T follicular helper cell (primary cell): ENCODE measurements around the gene IL20RB.

Experiments used
- DNase-seq: peaks from one replicate; pipeline ENCODE4 v3.0.0-alpha.2; 2020; ENCODE audit warnings: low read depth

Gene IL20RB

DNA sequence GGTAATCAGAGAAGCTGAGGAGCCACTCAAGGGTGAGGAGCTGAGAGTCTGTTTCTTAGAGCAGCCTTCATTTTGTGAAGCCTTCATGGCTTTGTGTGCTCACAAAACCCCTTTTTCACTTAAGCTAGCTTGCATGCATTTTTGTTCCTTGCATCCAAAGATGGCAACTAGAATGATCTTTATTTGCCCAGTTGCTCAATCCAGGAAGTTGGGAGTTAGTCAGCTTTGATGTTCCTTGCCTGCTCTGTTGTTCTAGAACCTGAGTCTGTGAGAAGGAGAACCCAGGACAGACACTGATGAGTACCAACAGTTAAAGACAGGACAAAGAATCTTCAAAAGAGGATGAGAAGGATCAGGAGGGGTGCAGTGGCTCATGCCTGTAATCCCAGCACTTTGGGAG, 81.8 kb downstream of the IL20RB start:
- DNase-seq: no peak

DNA sequence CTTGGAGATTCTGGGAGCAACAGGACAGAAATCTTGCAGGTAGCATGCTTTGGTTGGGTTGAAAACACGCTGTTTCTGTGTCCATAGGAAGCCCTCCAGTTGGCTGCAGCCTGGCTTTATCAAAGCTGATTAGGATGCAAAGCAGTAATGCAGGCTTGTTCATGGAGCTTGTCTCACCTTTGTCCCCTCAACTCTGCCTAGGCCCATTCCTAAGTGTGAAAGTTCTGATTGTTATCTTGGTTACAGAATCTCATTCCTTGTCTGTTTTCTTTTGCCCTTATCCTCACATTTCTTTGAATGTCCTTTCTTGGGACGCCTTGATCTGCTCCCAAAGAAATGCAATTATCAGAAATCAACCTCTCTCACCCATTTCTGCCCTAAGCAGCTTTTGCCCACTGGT, 83.5 kb downstream of the IL20RB start:
- no peak for DNase-seq

- DNase-seq: no peak
Observed at GRCh38 chr3:137041686-137042085, 83.9 kb downstream of the IL20RB start.

GRCh38 chr3:137046747-137047146, 89.0 kb downstream of the IL20RB start:
- DNase-seq: no peak

GRCh38 chr3:137047240-137047639, 89.5 kb downstream of the IL20RB start:
- DNase-seq: no peak

- DNase-seq: no peak
Observed at GRCh38 chr3:137050281-137050680, 92.5 kb downstream of the IL20RB start.

- DNase-seq: no peak
Observed at GRCh38 chr3:137052298-137052697, 94.5 kb downstream of the IL20RB start.
